Cardiac muscle cell (in vitro differentiated cells and primary cell): ENCODE measurements around the gene LCLAT1. TPM values are rescaled to one million over a fixed set of nuclear protein-coding genes. Genes with fewer than 3 reads are reported as not detected.
A peak's percentile ranks its signal among the peaks of the same experiment; 100 is the strongest.

Experiments used
- DNase-seq, 2 donors: peaks; one replicate each; pipeline versions ENCODE4 v3.0.0 to v3.0.0-alpha.2; 2010 to 2017; ENCODE audit warnings: low read depth in 1 of 2, low spot score in 1 of 2
- H3K27ac ChIP-seq: fragments of 200-600 bp; sonication (generic); 2 replicates; pipeline ENCODE4 v1.5.1; 2016
- H3K27me3 ChIP-seq: fragments of 200-600 bp; sonication (generic); 2 replicates; pipeline ENCODE4 v1.6.0; 2016; ENCODE audit warnings: control low read depth
- H3K36me3 ChIP-seq: fragments of 200-600 bp; sonication (generic); 2 replicates; pipeline ENCODE4 v1.5.1; 2016; ENCODE audit warnings: control low read depth
- H3K4me1 ChIP-seq: fragments of 200-600 bp; sonication (generic); 2 replicates; pipeline ENCODE4 v1.8.1; 2017; ENCODE audit warnings: low read depth, mild to moderate bottlenecking, mixed run types
- H3K4me3 ChIP-seq: fragments of 200-600 bp; sonication (generic); 2 replicates; pipeline ENCODE4 v1.5.1; 2016; ENCODE audit warnings: mild to moderate bottlenecking
- H3K9me3 ChIP-seq: fragments of 200-600 bp; sonication (generic); 2 replicates; pipeline ENCODE4 v1.5.1; 2017; ENCODE audit warnings: low read depth, mild to moderate bottlenecking, control low read depth
- CTCF ChIP-seq: IDR thresholded peaks from 2 replicates; pipeline ENCODE4 v1.5.1; 2012; ENCODE audit warnings: low read depth, mild to moderate bottlenecking, low read length
- polyA plus RNA-seq: library from polyadenylated mRNA; unstranded; fragments of >200 nt; fragmentation: Nextera tagmentation; extraction: Ambion mirVana; gene quantifications from 2 replicates; pipeline ENCODE4 v1.2.1, GENCODE V29; 2016
- total RNA-seq: library from RNA; depleted of rRNA; stranded (reverse); fragments of >200 nt; gene quantifications from 2 replicates; pipeline ENCODE4 v1.2.3, GENCODE V29; 2016

Gene LCLAT1
- total and polyA plus RNA-seq, 2 experiments from 2014 or later: 19.6 to 25.5 TPM

- H3K9me3 ChIP-seq: no peaks in the 10 kb centered on the region
- no peaks in the 10 kb centered on the region for H3K27me3 ChIP-seq
- no peak overlapping the region for H3K27ac ChIP-seq
- DNase-seq: no peak
- no peak for TF ChIP-seq CTCF
- peaks cover 16% of the 10 kb centered on the region for H3K4me1 ChIP-seq
- no peaks in the 10 kb centered on the region for H3K36me3 ChIP-seq
- no peak overlapping the region for H3K4me3 ChIP-seq
These were observed 53.7 kb downstream of the LCLAT1 start for GRCh38 chr2:30500699-30501098.

- DNase-seq: no peak
- peaks cover 27% of the 10 kb centered on the region for H3K4me1 ChIP-seq
- H3K9me3 ChIP-seq: no peaks in the 10 kb centered on the region
- no peaks in the 10 kb centered on the region for H3K36me3 ChIP-seq
- H3K27me3 ChIP-seq: no peaks in the 10 kb centered on the region
- no peak overlapping the region for H3K4me3 ChIP-seq
- H3K27ac ChIP-seq: no peak overlapping the region
- no peak for TF ChIP-seq CTCF
These were observed 55.3 kb downstream of the LCLAT1 start for GRCh38 chr2:30502310-30502709.

- Histone ChIP-seq H3K9me3 (no peaks in the 10 kb centered on the region), H3K36me3 (no peaks in the 10 kb centered on the region), H3K27ac (no peak overlapping the region), H3K4me3 (no peak overlapping the region), H3K4me1 (peaks cover 27% of the 10 kb centered on the region), H3K27me3 (no peaks in the 10 kb centered on the region)
- TF ChIP-seq CTCF: peak; percentile 37
- peak in 1 of 2 donors; percentile 38 for DNase-seq
These were observed 56.1 kb downstream of the LCLAT1 start for GRCh38 chr2:30503007-30503694.

- Histone ChIP-seq H3K4me3 (no peak overlapping the region), H3K4me1 (peaks cover 27% of the 10 kb centered on the region), H3K36me3 (no peaks in the 10 kb centered on the region), H3K27ac (no peak overlapping the region), H3K27me3 (no peaks in the 10 kb centered on the region), H3K9me3 (no peaks in the 10 kb centered on the region)
- TF ChIP-seq CTCF: no peak
- no peak for DNase-seq
These were observed 56.6 kb downstream of the LCLAT1 start for GRCh38 chr2:30503695-30504052.

- Histone ChIP-seq H3K27ac (no peak overlapping the region), H3K4me1 (peaks cover 27% of the 10 kb centered on the region), H3K36me3 (no peaks in the 10 kb centered on the region)
These were observed 57.7 kb downstream of the LCLAT1 start for GRCh38 chr2:30504731-30505130.

More at GRCh38 chr2:30504731-30505130, 57.7 kb downstream of the LCLAT1 start:
- no peak for DNase-seq
- no peak overlapping the region for H3K4me3 ChIP-seq
- no peaks in the 10 kb centered on the region for H3K9me3 ChIP-seq
- H3K27me3 ChIP-seq: no peaks in the 10 kb centered on the region
- no peak for TF ChIP-seq CTCF
